Choroid plexus epithelial cell (primary cell): Measurements from ENCODE around the gene OR8S1.

Source experiments
- DNase-seq: peaks from one replicate; pipeline ENCODE4 v3.0.0-alpha.2; 2010; ENCODE audit warnings: low read depth
- H3K4me3 ChIP-seq: 2 replicates; pipeline ENCODE4 v1.5.1; 2011; ENCODE audit warnings: low read depth, mild to moderate bottlenecking, control low read depth, low read length, moderate library complexity
- CTCF ChIP-seq: conservative IDR thresholded peaks from 2 replicates; pipeline ENCODE4 v1.5.1; 2011; ENCODE audit warnings: low read depth, mild to moderate bottlenecking, control low read depth, inconsistent platforms, low read length, moderate library complexity

Gene OR8S1

GRCh38 chr12:48567731-48568130 is 42.3 kb downstream of the OR8S1 start:
- no peak for DNase-seq
- no peak overlapping the region for H3K4me3 ChIP-seq
- no peak for TF ChIP-seq CTCF

- TF ChIP-seq CTCF: no peak
- H3K4me3 ChIP-seq: no peak within 1 kb of the TSS
- no peak for DNase-seq
Measured at GRCh38 chr12:48569946-48570345, 44.5 kb downstream of the OR8S1 start, which contains the start of gene LALBA. Gene LALBA, minus strand, starts transcription at chr12:48570046. Its CDS starts 26 bp downstream, at chr12:48570020.

GRCh38 chr12:48572326-48572725 is 46.9 kb downstream of the OR8S1 start:
- no peak for DNase-seq
- H3K4me3 ChIP-seq: no peak overlapping the region
- no peak for TF ChIP-seq CTCF
